Suprapubic skin (tissue), 4 donors: ENCODE results near the gene EAF2.

Source experiments
- CTCF ChIP-seq, 2 donors: fragments of 200-600 bp in 1 of 2; fragments of 450-650 bp in 1 of 2; sonication (generic) in 1 of 2; IDR thresholded peaks; one replicate each; pipeline ENCODE4 v1.5.1; 2016 to 2019; ENCODE audit warnings: antibody characterized with exemption in 2 of 2, mild to moderate bottlenecking in 1 of 2, moderate library complexity in 1 of 2
- EP300 ChIP-seq: sonication (generic); formaldehyde crosslinking; IDR thresholded peaks from one replicate; pipeline ENCODE4 v1.6.1; 2017; ENCODE audit warnings: antibody characterized with exemption
- POLR2A ChIP-seq, 2 donors: fragments of 450-650 bp; IDR thresholded peaks; one replicate each; pipeline ENCODE4 v1.6.1; 2017; ENCODE audit warnings: antibody characterized with exemption in 2 of 2, mild to moderate bottlenecking in 2 of 2, moderate library complexity in 2 of 2
- POLR2AphosphoS5 ChIP-seq, 3 donors: sonication (generic); formaldehyde crosslinking; IDR thresholded peaks; one replicate each; pipeline ENCODE4 v1.6.1; 2017; ENCODE audit warnings: antibody characterized with exemption in 3 of 3

- TF ChIP-seq POLR2AphosphoS5 (IDR thresholded peaks at IDR 0.05) (no peak), POLR2A (IDR thresholded peaks at IDR 0.05) (peak in 1 of 2 donors; percentile 65), CTCF (IDR thresholded peaks at IDR 0.05) (no peak), EP300 (no peak)
Observed at GRCh38 chr3:121834671-121835464, at the start of gene EAF2, which contains the start of gene IQCB1.
